AG04450 (cell line): ENCODE data around the gene SPATS1. TPM values are rescaled to one million over a fixed set of nuclear protein-coding genes. Genes with fewer than 3 reads are reported as not detected.

ENCODE experiments used
- CTCF ChIA-PET: fragments of 300-600, 350-600 bp; formaldehyde crosslinking; extraction: SDS; loops from one replicate; lab custom pipeline; 2022; ENCODE audit warnings: antibody characterized with exemption, inconsistent platforms; lab: Charles Lee
- POLR2A ChIA-PET: fragments of 350-600 bp; formaldehyde crosslinking; extraction: SDS; loops from one replicate; lab custom pipeline; 2021; ENCODE audit warnings: antibody characterized with exemption, inconsistent platforms; lab: Yijun Ruan, JAX
- DNase-seq: peaks from one replicate; pipeline ENCODE4 v3.0.0-alpha.2; 2011; ENCODE audit warnings: low read depth, low spot score
- H3K27ac ChIP-seq: one replicate; pipeline ENCODE4 v1.5.1; 2012; ENCODE audit warnings: low read depth, low read length, control low read depth
- H3K27me3 ChIP-seq: one replicate; pipeline ENCODE4 v1.6.0; 2012; ENCODE audit warnings: low read length; ENCODE audit not compliant: control insufficient read depth, insufficient read depth
- H3K4me3 ChIP-seq: 2 replicates; pipeline ENCODE4 v1.5.1; 2011; ENCODE audit warnings: mild to moderate bottlenecking, low read depth, low read length, control low read depth
- H3K9me3 ChIP-seq: 2 replicates; pipeline ENCODE4 v1.5.1; 2012; ENCODE audit warnings: low read length; ENCODE audit not compliant: control insufficient read depth, insufficient read depth
- CTCF ChIP-seq: IDR thresholded peaks from 2 replicates; pipeline ENCODE4 v1.5.1; 2011; ENCODE audit warnings: low read depth, low read length, control low read depth, inconsistent platforms
- polyA plus RNA-seq: library from polyadenylated mRNA; depleted of rRNA; stranded (reverse); fragments of >200 nt; gene quantifications from 2 replicates; pipeline ENCODE4 v1.2.3, GENCODE V29; 2011

The SPATS1 gene
- polyA plus RNA-seq, 1 experiment: not detected

- DNase-seq: no peak
- ChIA-PET POLR2A (no interaction called here), CTCF (interaction anchor here (1.3 kb wide), 1 partner anchor 65 kb away, joined by 4 read pairs; no protein-coding TSS in a partner anchor)
- H3K4me3 ChIP-seq: no peak overlapping the region
- TF ChIP-seq CTCF: no peak
- no peak overlapping the region for H3K27ac ChIP-seq
- no peaks in the 10 kb centered on the region for H3K9me3 ChIP-seq
- H3K27me3 ChIP-seq: peaks cover 40% of the 10 kb centered on the region
These were observed 9.1 kb upstream of the SPATS1 start for GRCh38 chr6:44333273-44333919.

GRCh38 chr6:44333942-44334341, 8.5 kb upstream of the SPATS1 start:
- H3K27me3 ChIP-seq: peaks cover 41% of the 10 kb centered on the region
- ChIA-PET POLR2A (no interaction called here), CTCF (interaction anchor here (0.6 to 1.4 kb wide), 2 partner anchors 66 to 67 kb away, joined by 3 to 5 read pairs; no protein-coding TSS in a partner anchor)
- no peak for TF ChIP-seq CTCF
- no peak overlapping the region for H3K4me3 ChIP-seq
- H3K27ac ChIP-seq: no peak overlapping the region
- H3K9me3 ChIP-seq: no peaks in the 10 kb centered on the region
- DNase-seq: no peak

GRCh38 chr6:44335631-44336030, 6.8 kb upstream of the SPATS1 start:
- Histone ChIP-seq H3K27me3 (peaks cover 34% of the 10 kb centered on the region), H3K27ac (no peak overlapping the region), H3K4me3 (no peak overlapping the region), H3K9me3 (no peaks in the 10 kb centered on the region)
- ChIA-PET CTCF (interaction anchor here (1.0 to 4.7 kb wide), 2 partner anchors 12 to 67 kb away, joined by 3 to 93 read pairs; partner anchors contain the start of genes NFKBIE and TMEM151B), POLR2A (no interaction called here)
- no peak for DNase-seq
- TF ChIP-seq CTCF: no peak

GRCh38 chr6:44338228-44339122, 4.0 kb upstream of the SPATS1 start:
- peak; percentile 81 for TF ChIP-seq CTCF
- POLR2A ChIA-PET: no interaction called here
- Histone ChIP-seq H3K27me3 (peaks cover 54% of the 10 kb centered on the region), H3K4me3 (no peak overlapping the region), H3K27ac (no peak overlapping the region), H3K9me3 (peaks cover 4% of the 10 kb centered on the region; the same call in 1 of the 2 replicates)
- peak; percentile 20 for DNase-seq
- CTCF ChIA-PET: interaction anchor here (0.5 to 4.7 kb wide), 16 partner anchors 15 to 242 kb away, joined by 3 to 93 read pairs (median 5); partner anchors contain the start of genes AARS2, NFKBIE, SLC35B2 and TMEM151B
